A549 (cell line): ENCODE measurements around the gene ITGBL1. TPM values are rescaled to one million over a fixed set of nuclear protein-coding genes. Genes with fewer than 3 reads are reported as not detected.

Experiments
- ATAC-seq, 2 experiments: fragments of 200-7000 bp in 1 of 2; fragments of >200 bp in 1 of 2; cut with Nextera tagmentation in 1 of 2; cut with Tn5 transposase in 1 of 2; 3 replicates each; pipeline versions ENCODE4 v1.8.0 to v1.9.1; 2018 to 2020; ENCODE audit warnings: mild to moderate bottlenecking in 1 of 2, moderate library complexity in 1 of 2
- CTCF ChIA-PET: fragments of 300-600 bp; sonication (Branson Sonifier 250); formaldehyde crosslinking; extraction: SDS; loops from one replicate; lab custom pipeline; 2021; ENCODE audit warnings: antibody characterized with exemption, inconsistent platforms; lab: Yijun Ruan, JAX
- POLR2A ChIA-PET: fragments of 350-600 bp; formaldehyde crosslinking; extraction: SDS; loops from one replicate; lab custom pipeline; 2021; ENCODE audit warnings: antibody characterized with exemption, inconsistent platforms; lab: Yijun Ruan, JAX
- DNase-seq, 2 experiments: peaks; one replicate each; pipeline versions ENCODE4 v3.0.0 to v3.0.0-alpha.2; 2011 to 2016; ENCODE audit warnings: low read depth in 1 of 2, low spot score in 1 of 2
- FAIRE-seq: peaks from 2 replicates; lab custom pipeline; 2011; peaks lifted over from hg19 to GRCh38; lab: Jason Lieb, UNC
- H3K27ac ChIP-seq, 2 experiments: fragments of >200 bp; sonication (Bioruptor Twin); formaldehyde crosslinking; 3 replicates each; pipeline ENCODE4 v1.5.1; 2016 to 2017
- H3K4me1 ChIP-seq: fragments of >200 bp; sonication (Bioruptor Twin); formaldehyde crosslinking; 3 replicates; pipeline ENCODE4 v1.6.1; 2016
- H3K4me2 ChIP-seq: fragments of >200 bp; sonication (Bioruptor Twin); formaldehyde crosslinking; 3 replicates; pipeline ENCODE4 v1.6.1; 2016
- H3K4me3 ChIP-seq: fragments of >200 bp; sonication (Bioruptor Twin); formaldehyde crosslinking; 3 replicates; pipeline ENCODE4 v1.5.1; 2016
- H3K9me3 ChIP-seq: fragments of >200 bp; sonication (Bioruptor Twin); formaldehyde crosslinking; 3 replicates; pipeline ENCODE4 v1.6.1; 2016
- CBX8 ChIP-seq: fragments of 200-600 bp; sonication (generic); IDR thresholded peaks from 2 replicates; pipeline ENCODE4 v1.6.1; 2016
- CEBPB ChIP-seq, 2 experiments: fragments of >200 bp in 1 of 2; sonication (Bioruptor Twin) in 1 of 2; formaldehyde crosslinking in 1 of 2; IDR thresholded peaks; 2 replicates each; pipeline ENCODE4 v1.6.1; 2012 to 2016
- CHD2 ChIP-seq: fragments of 150-350 bp; IDR thresholded peaks from 2 replicates; pipeline ENCODE4 v1.6.1; 2014; ENCODE audit warnings: low read length; ENCODE audit not compliant: partially characterized antibody
- FOSB ChIP-seq: fragments of 250-450 bp; sonication (Bioruptor Pico); IDR thresholded peaks from 2 replicates; pipeline ENCODE4 v1.5.0; 2020; ENCODE audit warnings: mild to moderate bottlenecking, moderate library complexity
- FOSL2 ChIP-seq, 2 experiments: fragments of 450-650 bp in 1 of 2; fragments of >200 bp in 1 of 2; sonication (Bioruptor Twin) in 1 of 2; formaldehyde crosslinking; IDR thresholded peaks; 2 replicates each; pipeline versions ENCODE4 v1.5.0 to v1.6.1; 2016 to 2020; ENCODE audit warnings: mild to moderate bottlenecking in 1 of 2, moderate library complexity in 1 of 2
- GATA3 ChIP-seq: IDR thresholded peaks from 2 replicates; pipeline ENCODE4 v1.6.1; 2012; ENCODE audit warnings: borderline replicate concordance
- HEYL ChIP-seq: fragments of 250-450 bp; sonication (Bioruptor Pico); IDR thresholded peaks from 2 replicates; pipeline ENCODE4 v1.8.0; 2021; ENCODE audit warnings: mild to moderate bottlenecking, moderate library complexity
- JUN ChIP-seq, 2 experiments: fragments of >200 bp; sonication (Bioruptor Twin); formaldehyde crosslinking; IDR thresholded peaks; 2 replicates in 1 of 2; 3 replicates in 1 of 2; pipeline ENCODE4 v1.6.1; 2016 to 2017
- KDM1A ChIP-seq: fragments of 200-600 bp; sonication (generic); IDR thresholded peaks from 2 replicates; pipeline ENCODE4 v1.6.1; 2016; ENCODE audit warnings: low read depth, mild to moderate bottlenecking
- KDM5A ChIP-seq: fragments of 200-600 bp; sonication (generic); IDR thresholded peaks from 2 replicates; pipeline ENCODE4 v1.6.1; 2016; ENCODE audit warnings: antibody characterized with exemption, mild to moderate bottlenecking
- MAFK ChIP-seq: fragments of 450-650 bp; IDR thresholded peaks from 2 replicates; pipeline ENCODE4 v1.6.1; 2014; ENCODE audit not compliant: partially characterized antibody
- NFE2L2 ChIP-seq: fragments of 150-350 bp; conservative IDR thresholded peaks from 2 replicates; pipeline ENCODE4 v1.6.1; 2014; ENCODE audit warnings: low read length
- PHF8 ChIP-seq: fragments of 200-600 bp; sonication (generic); IDR thresholded peaks from 2 replicates; pipeline ENCODE4 v1.6.1; 2016; ENCODE audit warnings: low read depth, mild to moderate bottlenecking, antibody characterized with exemption, moderate library complexity, borderline replicate concordance
- POLR2AphosphoS2 ChIP-seq: conservative IDR thresholded peaks from 2 replicates; pipeline ENCODE4 v1.6.1; 2012; ENCODE audit warnings: low read length, improper control_type of control experiment, inconsistent platforms
- RARB ChIP-seq: fragments of 250-450 bp; sonication (Bioruptor Pico); IDR thresholded peaks from 2 replicates; pipeline ENCODE4 v1.8.0; 2021; ENCODE audit warnings: mild to moderate bottlenecking, moderate library complexity
- RNF2 ChIP-seq: fragments of 200-600 bp; sonication (generic); IDR thresholded peaks from 2 replicates; pipeline ENCODE4 v1.6.1; 2016; ENCODE audit warnings: low read depth, mild to moderate bottlenecking, antibody characterized with exemption, moderate library complexity, borderline replicate concordance
- SREBF2 ChIP-seq: fragments of 450-650 bp; IDR thresholded peaks from 2 replicates; pipeline ENCODE4 v1.6.1; 2014; ENCODE audit warnings: mild to moderate bottlenecking, moderate library complexity
- TFCP2L1 ChIP-seq: fragments of 250-450 bp; sonication (Bioruptor Pico); IDR thresholded peaks from 2 replicates; pipeline ENCODE4 v1.5.0; 2021; ENCODE audit warnings: mild to moderate bottlenecking
- ZC3H11A ChIP-seq: fragments of 450-650 bp; IDR thresholded peaks from 2 replicates; pipeline ENCODE4 v1.6.1; 2014; ENCODE audit warnings: antibody characterized with exemption, mild to moderate bottlenecking
- ZFP36 ChIP-seq: fragments of 450-650 bp; IDR thresholded peaks from 2 replicates; pipeline ENCODE4 v1.6.1; 2014; ENCODE audit warnings: borderline replicate concordance; ENCODE audit not compliant: partially characterized antibody
- WGBS: methylation state at CpG from one replicate; pipeline ENCODE4 v1.1.6; 2017; ENCODE audit errors: missing lambda C conversion rate; 5-methylcytosine and 5-hydroxymethylcytosine counted together
- polyA plus RNA-seq, 4 experiments: library from polyadenylated mRNA; depleted of rRNA in 3 of 4; stranded (reverse); fragments of >200 nt; fragmentation: RNase III in 1 of 4; extraction: RNeasy Plus Mini Kit Qiagen cat#74134 plus additional on column Dnase treatment in 1 of 4; gene quantifications; 2 replicates in 3 of 4; 3 replicates in 1 of 4; pipeline ENCODE4 v1.2.3, GENCODE V29; 2011 to 2017
- TF ChIP-seq, protein P1 (sequence below): IDR thresholded peaks from 2 replicates; pipeline ENCODE4 v1.6.1; 2012
- TF ChIP-seq, protein P2 (sequence below): fragments of 200-600 bp; sonication (generic); IDR thresholded peaks from 2 replicates; pipeline ENCODE4 v1.6.1; 2016; ENCODE audit warnings: antibody characterized with exemption, mild to moderate bottlenecking, moderate library complexity
- TF ChIP-seq, protein P3 (sequence below): fragments of >200 bp; sonication (Bioruptor Twin); formaldehyde crosslinking; IDR thresholded peaks from 3 replicates; pipeline ENCODE4 v1.5.1; 2016
- TF ChIP-seq, protein P4 (sequence below): fragments of 150-350 bp; IDR thresholded peaks from 2 replicates; pipeline ENCODE4 v1.6.1; 2014; ENCODE audit warnings: low read depth, mild to moderate bottlenecking, low read length

ITGBL1 gene
- polyA plus RNA-seq, 2 of the 4 experiments (the other 2 are of a cell fraction) = 0.40 to 1.3 TPM

DNA sequence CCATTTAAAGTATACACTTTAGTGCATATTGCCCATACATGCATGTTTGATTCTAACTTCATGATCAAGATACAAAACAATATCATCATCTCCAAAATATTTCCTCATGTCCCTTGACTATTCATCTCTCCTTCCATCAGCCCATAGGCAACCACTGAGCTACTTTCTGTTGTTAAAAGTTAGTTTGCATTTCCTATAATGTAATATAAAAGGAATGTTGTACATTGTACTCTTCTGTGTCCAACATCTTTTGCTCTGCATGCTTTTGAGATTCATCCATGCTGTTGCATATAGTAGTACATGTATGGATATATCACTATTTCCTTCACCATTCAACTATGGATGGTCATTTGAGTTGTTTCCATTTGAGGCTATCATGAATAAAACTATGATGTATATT lies 74.7 kb downstream of the ITGBL1 start:
- no peak for DNase-seq
- ChIA-PET POLR2A (no interaction called here), CTCF (no interaction called here)
- Histone ChIP-seq H3K4me2 (no peak overlapping the region), H3K27ac (no peak overlapping the region), H3K9me3 (no peaks in the 10 kb centered on the region), H3K4me1 (no peaks in the 10 kb centered on the region), H3K4me3 (no peak overlapping the region)
- no peak for ATAC-seq
- FAIRE-seq = no peak
- TF ChIP-seq CHD2 (no peak), ZFP36 (no peak), CEBPB (IDR thresholded peaks at IDR 0.05) (no peak), NFE2L2 (no peak), POLR2AphosphoS2 (no peak), CBX8 (no peak), JUN (IDR thresholded peaks at IDR 0.05) (no peak)
- TF ChIP-seq, protein P1, sequence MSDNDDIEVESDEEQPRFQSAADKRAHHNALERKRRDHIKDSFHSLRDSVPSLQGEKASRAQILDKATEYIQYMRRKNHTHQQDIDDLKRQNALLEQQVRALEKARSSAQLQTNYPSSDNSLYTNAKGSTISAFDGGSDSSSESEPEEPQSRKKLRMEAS = no peak
- TF ChIP-seq, protein P2, sequence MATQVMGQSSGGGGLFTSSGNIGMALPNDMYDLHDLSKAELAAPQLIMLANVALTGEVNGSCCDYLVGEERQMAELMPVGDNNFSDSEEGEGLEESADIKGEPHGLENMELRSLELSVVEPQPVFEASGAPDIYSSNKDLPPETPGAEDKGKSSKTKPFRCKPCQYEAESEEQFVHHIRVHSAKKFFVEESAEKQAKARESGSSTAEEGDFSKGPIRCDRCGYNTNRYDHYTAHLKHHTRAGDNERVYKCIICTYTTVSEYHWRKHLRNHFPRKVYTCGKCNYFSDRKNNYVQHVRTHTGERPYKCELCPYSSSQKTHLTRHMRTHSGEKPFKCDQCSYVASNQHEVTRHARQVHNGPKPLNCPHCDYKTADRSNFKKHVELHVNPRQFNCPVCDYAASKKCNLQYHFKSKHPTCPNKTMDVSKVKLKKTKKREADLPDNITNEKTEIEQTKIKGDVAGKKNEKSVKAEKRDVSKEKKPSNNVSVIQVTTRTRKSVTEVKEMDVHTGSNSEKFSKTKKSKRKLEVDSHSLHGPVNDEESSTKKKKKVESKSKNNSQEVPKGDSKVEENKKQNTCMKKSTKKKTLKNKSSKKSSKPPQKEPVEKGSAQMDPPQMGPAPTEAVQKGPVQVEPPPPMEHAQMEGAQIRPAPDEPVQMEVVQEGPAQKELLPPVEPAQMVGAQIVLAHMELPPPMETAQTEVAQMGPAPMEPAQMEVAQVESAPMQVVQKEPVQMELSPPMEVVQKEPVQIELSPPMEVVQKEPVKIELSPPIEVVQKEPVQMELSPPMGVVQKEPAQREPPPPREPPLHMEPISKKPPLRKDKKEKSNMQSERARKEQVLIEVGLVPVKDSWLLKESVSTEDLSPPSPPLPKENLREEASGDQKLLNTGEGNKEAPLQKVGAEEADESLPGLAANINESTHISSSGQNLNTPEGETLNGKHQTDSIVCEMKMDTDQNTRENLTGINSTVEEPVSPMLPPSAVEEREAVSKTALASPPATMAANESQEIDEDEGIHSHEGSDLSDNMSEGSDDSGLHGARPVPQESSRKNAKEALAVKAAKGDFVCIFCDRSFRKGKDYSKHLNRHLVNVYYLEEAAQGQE = no peak

DNA sequence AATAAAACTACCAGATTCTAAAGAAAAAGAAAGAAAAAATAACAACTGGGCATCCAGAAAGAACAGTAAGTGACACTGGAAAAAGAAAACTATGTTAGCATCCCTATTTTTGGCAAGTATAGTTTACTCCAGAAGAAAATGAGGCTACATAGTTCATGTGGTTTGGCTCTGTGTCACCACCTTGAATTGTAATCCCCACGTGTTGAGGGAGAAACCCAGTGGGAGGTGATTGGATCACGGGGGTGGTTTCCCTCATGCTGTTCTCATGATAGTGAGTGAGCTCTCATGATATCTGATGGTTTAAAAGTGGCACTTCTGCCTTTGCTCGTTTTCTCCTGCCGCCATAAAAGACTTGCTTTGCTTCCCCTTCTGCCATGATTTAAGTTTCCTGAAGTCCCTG lies 76.9 kb downstream of the ITGBL1 start:
- H3K4me3 ChIP-seq = no peak overlapping the region
- CTCF ChIA-PET = no interaction called here
- ATAC-seq (no peak), FAIRE-seq (no peak), DNase-seq (no peak)
- no peaks in the 10 kb centered on the region for H3K4me1 ChIP-seq
- H3K9me3 ChIP-seq = no peaks in the 10 kb centered on the region
- no peak overlapping the region for H3K27ac ChIP-seq
- WGBS = 64% methylated on average over 4 of the region's 4 CpGs
- TF ChIP-seq TFCP2L1 (CRISPR knock-in tag) = no peak
- TF ChIP-seq, protein P3, sequence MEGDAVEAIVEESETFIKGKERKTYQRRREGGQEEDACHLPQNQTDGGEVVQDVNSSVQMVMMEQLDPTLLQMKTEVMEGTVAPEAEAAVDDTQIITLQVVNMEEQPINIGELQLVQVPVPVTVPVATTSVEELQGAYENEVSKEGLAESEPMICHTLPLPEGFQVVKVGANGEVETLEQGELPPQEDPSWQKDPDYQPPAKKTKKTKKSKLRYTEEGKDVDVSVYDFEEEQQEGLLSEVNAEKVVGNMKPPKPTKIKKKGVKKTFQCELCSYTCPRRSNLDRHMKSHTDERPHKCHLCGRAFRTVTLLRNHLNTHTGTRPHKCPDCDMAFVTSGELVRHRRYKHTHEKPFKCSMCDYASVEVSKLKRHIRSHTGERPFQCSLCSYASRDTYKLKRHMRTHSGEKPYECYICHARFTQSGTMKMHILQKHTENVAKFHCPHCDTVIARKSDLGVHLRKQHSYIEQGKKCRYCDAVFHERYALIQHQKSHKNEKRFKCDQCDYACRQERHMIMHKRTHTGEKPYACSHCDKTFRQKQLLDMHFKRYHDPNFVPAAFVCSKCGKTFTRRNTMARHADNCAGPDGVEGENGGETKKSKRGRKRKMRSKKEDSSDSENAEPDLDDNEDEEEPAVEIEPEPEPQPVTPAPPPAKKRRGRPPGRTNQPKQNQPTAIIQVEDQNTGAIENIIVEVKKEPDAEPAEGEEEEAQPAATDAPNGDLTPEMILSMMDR = no peak
- no peak for TF ChIP-seq MAFK
- TF ChIP-seq KDM5A = no peak
- no peak for TF ChIP-seq FOSL2 (IDR thresholded peaks at IDR 0.05)
- no peak for TF ChIP-seq FOSL2 (CRISPR knock-in tag; IDR thresholded peaks at IDR 0.05)
- TF ChIP-seq, protein P4, sequence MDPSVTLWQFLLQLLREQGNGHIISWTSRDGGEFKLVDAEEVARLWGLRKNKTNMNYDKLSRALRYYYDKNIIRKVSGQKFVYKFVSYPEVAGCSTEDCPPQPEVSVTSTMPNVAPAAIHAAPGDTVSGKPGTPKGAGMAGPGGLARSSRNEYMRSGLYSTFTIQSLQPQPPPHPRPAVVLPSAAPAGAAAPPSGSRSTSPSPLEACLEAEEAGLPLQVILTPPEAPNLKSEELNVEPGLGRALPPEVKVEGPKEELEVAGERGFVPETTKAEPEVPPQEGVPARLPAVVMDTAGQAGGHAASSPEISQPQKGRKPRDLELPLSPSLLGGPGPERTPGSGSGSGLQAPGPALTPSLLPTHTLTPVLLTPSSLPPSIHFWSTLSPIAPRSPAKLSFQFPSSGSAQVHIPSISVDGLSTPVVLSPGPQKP = no peak
- TF ChIP-seq ZC3H11A = no peak
- no peak for TF ChIP-seq RARB
- no peak for TF ChIP-seq NFE2L2
- no peak for TF ChIP-seq FOSB (CRISPR knock-in tag)
- no peak for TF ChIP-seq PHF8
- TF ChIP-seq GATA3 = no peak
- TF ChIP-seq RNF2 = no peak
- TF ChIP-seq KDM1A = no peak
- no peak for TF ChIP-seq JUN (IDR thresholded peaks at IDR 0.05)
- no peak for TF ChIP-seq SREBF2
- no peak for TF ChIP-seq HEYL
- POLR2A ChIA-PET = no interaction called here
- H3K4me2 ChIP-seq = no peak overlapping the region
